ENCODE data around the gene TGM1.
"Not testable (repeated sequence)": the region's sequence is repeated elsewhere in the genome, so short reads cannot be mapped to it uniquely, and the experiment has no call there.

The TGM1 gene

GRCh38 chr14:24252289-24253124 is 10.5 kb downstream of the TGM1 start:
- no peak for DNase-seq

DNA sequence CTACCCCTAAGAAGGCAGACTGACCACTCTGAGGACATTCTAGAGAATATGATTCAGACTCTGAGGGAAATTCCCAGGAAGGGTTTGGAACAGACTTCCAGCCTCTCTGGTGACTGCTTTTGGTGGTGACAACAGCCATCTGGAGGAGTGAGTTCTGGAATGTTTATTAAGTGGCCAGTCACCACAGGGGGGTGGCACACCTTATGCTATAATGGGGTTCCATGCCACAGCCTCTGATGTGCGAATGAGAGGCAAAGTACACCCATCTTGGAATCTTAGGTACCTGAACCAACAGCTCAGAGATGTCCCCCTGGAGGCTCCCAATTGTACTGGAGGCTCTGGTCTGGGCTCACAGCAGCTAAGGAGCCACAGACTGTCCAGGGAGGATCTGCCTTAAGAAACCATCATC is 11.1 kb downstream of the TGM1 start:
- DNase-seq, result no peak

- DNase-seq, result no peak
These were observed 12.6 kb downstream of the TGM1 start for GRCh38 chr14:24250354-24250753.

DNA sequence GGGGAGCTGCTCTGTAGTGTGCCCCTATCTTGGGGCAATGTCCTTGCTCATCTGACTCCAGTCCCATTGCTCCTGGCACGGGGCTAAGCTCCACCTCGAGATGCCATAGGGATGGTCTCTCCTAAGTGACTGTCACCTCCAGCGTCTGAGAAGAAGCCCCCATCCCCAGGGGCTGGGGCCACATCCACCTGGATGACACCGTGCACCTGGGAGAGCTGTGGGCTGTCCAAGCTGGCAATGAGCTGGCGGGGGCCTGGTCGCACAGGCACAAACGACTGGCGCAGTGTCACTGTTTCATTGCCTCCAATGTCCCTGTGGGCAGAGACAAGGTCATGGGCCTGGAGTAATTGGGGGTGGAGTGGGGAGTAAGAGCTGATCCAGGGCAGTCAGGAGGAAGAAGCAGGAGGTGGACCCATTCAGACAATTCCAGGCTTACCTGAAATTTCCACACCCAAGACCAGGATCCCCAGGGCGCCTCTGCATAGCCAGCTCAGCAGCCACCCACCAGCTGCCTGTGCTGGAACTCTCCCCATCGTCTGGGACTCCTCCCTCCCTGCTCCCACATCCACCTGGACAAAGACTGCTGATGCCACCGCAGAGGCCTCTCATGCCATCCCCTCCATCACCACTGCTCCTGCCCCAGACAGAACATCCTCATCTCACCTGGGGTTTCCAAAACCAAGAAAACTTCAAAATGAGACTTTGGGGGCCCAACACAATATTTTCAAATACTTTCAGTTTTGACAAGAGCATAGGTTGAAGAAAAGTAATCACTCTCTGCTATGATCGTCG is 13.6 kb downstream of the TGM1 start:
- DNase-seq, result no peak

DNA sequence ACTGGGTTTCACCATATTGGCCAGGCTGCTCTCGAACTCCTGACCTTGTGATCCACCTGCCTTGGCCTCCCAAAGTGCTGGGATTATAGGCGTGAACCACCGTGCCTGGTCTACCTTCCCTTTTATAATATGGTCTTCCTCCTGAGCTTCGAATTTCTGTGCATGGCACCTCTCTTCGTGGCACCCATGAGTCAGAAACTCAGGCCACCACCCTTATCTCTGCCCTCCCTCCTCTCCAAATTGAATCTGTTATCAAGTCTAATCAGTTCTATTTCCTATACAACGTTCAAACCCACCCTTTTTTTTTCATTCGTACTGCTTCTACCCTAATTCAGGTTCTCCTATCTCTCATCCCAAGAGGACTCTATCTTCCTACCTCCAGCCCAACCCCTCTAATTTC is 15.6 kb downstream of the TGM1 start:
- no peak for DNase-seq

DNA sequence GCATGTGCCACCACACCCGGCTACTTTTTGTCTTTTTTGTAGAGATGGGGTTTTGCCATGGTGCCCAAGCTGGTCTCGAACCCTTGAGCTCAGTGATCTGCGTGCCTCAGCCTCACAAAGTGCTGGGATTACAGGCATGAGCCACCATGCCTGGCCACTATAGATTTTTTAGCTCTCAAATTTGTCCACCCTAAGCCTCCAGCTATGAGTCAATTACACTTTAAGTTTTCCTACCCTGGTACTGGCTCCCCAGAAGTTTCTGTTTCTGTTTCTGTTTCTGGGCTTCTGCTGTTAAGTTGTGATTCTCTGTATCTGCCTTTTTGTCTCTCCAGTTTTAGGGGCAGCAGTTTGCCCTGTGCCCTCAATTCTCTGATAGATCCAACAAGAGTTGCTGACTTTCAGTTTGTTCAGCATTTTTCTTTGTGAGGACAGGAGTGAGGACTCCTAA is 16.2 kb downstream of the TGM1 start:
- no peak for DNase-seq

GRCh38 chr14:24245350-24245749 is 17.6 kb downstream of the TGM1 start:
- DNase-seq, result not testable (repeated sequence)

DNA sequence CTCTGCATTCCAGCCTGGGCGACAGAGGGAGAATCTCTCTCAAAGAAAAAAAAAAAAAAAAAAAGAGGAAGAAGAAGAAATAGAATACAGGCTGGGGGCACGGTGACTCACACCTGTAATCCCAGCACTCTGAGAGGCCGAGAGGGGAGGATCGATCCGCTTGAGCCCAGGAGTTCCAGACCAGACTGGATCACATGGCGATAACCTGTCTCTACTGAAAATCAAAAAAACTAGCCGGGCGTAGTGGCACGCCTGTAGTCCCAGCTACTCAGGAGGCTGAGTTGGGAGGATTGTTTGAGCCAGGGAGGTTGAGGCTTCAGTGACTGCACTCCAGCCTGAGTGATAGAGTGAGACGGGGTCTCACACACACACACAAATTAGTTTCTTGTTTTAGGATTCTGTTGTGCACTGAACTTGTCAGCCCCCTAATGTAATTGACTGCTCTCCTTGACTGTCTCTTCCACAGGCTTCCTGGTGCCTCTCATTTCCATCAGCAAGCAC is 19.6 kb downstream of the TGM1 start:
- DNase-seq, result no peak

- peak; percentile 93 for DNase-seq
These were observed 21.0 kb downstream of the TGM1 start for GRCh38 chr14:24241829-24242443.

GRCh38 chr14:24240110-24240918 is 22.7 kb downstream of the TGM1 start:
- no peak for DNase-seq

- no peak for DNase-seq
These were observed 24.4 kb downstream of the TGM1 start for GRCh38 chr14:24238527-24239037.

DNA sequence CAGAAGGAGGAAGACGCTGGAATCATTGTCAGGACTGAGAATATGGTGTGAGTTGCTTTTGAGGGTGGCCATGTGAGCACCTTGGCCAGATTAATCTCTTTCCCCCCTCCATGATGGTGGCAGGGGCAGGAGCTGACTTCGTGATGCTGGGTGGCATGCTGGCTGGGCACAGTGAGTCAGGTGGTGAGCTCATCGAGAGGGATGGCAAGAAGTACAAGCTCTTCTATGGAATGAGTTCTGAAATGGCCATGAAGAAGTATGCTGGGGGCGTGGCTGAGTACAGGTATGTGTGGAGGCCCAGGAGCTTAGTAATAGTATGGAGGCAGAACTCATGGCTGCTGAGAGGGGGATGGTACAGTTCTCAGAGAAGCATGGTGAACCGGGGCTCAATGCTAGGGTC is 24.9 kb downstream of the TGM1 start:
- DNase-seq, result no peak

GRCh38 chr14:24237463-24237955 is 25.5 kb downstream of the TGM1 start:
- DNase-seq, result no peak

GRCh38 chr14:24236689-24237462 is 26.1 kb downstream of the TGM1 start:
- DNase-seq, result no peak

- no peak for DNase-seq
These were observed 26.9 kb downstream of the TGM1 start for GRCh38 chr14:24235804-24236688.

GRCh38 chr14:24234095-24235005 is 28.6 kb downstream of the TGM1 start:
- DNase-seq, result no peak

DNA sequence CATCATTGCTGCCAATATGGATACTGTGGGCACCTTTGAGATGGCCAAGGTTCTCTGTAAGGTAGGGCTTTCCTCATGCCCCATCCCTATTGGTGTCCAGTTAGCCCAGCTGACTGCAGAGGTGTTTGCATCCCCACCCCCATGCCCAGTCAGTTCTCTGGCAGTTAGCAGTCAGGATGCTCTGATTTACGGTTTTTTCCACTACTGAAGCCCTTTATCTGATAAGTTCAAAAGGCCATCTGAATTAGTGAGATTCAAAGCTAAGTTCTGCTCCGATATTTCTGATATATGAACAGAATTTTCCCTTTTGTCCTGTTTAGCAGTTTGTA is 29.5 kb downstream of the TGM1 start:
- DNase-seq, result no peak

GRCh38 chr14:24232645-24233537 is 30.1 kb downstream of the TGM1 start, which contains the start of gene GMPR2:
GMPR2 (plus strand) TSS chr14:24232929; CDS start chr14:24233254, 325 bp downstream.
- no peak for DNase-seq
